Measurements from ENCODE around the gene IFITM2. TPM values are rescaled to one million over a fixed set of nuclear protein-coding genes. Genes with fewer than 3 reads are reported as not detected.
A peak's percentile ranks its signal among the peaks of the same experiment; 100 is the strongest.
"Not testable (repeated sequence)": the region's sequence is repeated elsewhere in the genome, so short reads cannot be mapped to it uniquely, and the experiment has no call there.

IFITM2 gene
- total RNA-seq, 1 experiment from 2014 or later = 18.5 TPM

GRCh38 chr11:304061-304506 lies 3.5 kb upstream of the IFITM2 start:
- H3K4me1 ChIP-seq (ENCODE audit: low read length) = peaks cover 3% of the 10 kb centered on the region; the same call in 1 of the 2 replicates
- H3K9me2 ChIP-seq (replicated peaks; ENCODE audit: insufficient read depth, low read length) = no peaks in the 10 kb centered on the region
- no peaks in the 10 kb centered on the region for H3K9me3 ChIP-seq (ENCODE audit: low read length)
- no peak overlapping the region for H3K27ac ChIP-seq (ENCODE audit: low read length)
- no peaks in the 10 kb centered on the region for H3K36me3 ChIP-seq (ENCODE audit: insufficient read depth, low read length)
- H3K4me3 ChIP-seq (ENCODE audit: low read length) = no peak overlapping the region
- no peak overlapping the region for H3K4me2 ChIP-seq (ENCODE audit: low read depth, low read length, poor library complexity, severe bottlenecking)
- H3K27me3 ChIP-seq (ENCODE audit: low read length) = no peaks in the 10 kb centered on the region
- no peaks in the 10 kb centered on the region for H4K20me1 ChIP-seq (ENCODE audit: insufficient read depth, low read depth, low read length)
- DNase-seq = no peak
- no peak overlapping the region for H2AFZ ChIP-seq (ENCODE audit: low read length)
- H3K79me2 ChIP-seq (ENCODE audit: low read length) = no peaks in the 10 kb centered on the region
- H3K9ac ChIP-seq (ENCODE audit: low read length) = no peak overlapping the region

- H3K79me2 ChIP-seq (ENCODE audit: low read length) = no peaks in the 10 kb centered on the region
- H3K4me1 ChIP-seq (ENCODE audit: low read length) = peaks cover 3% of the 10 kb centered on the region; the same call in 1 of the 2 replicates
- no peak overlapping the region for H3K27ac ChIP-seq (ENCODE audit: low read length)
- no peak overlapping the region for H3K9ac ChIP-seq (ENCODE audit: low read length)
- peak; percentile 71 for DNase-seq
- no peaks in the 10 kb centered on the region for H3K9me3 ChIP-seq (ENCODE audit: low read length)
- H3K27me3 ChIP-seq (ENCODE audit: low read length) = no peaks in the 10 kb centered on the region
- no peak overlapping the region for H3K4me3 ChIP-seq (ENCODE audit: low read length)
- no peaks in the 10 kb centered on the region for H3K9me2 ChIP-seq (replicated peaks; ENCODE audit: insufficient read depth, low read length)
- no peak overlapping the region for H2AFZ ChIP-seq (ENCODE audit: low read length)
- no peak overlapping the region for H3K4me2 ChIP-seq (ENCODE audit: low read depth, low read length, poor library complexity, severe bottlenecking)
- no peaks in the 10 kb centered on the region for H4K20me1 ChIP-seq (ENCODE audit: insufficient read depth, low read depth, low read length)
- no peaks in the 10 kb centered on the region for H3K36me3 ChIP-seq (ENCODE audit: insufficient read depth, low read length)
Measured at GRCh38 chr11:304915-305843, 2.4 kb upstream of the IFITM2 start.

- DNase-seq = no peak
- H2AFZ ChIP-seq (ENCODE audit: low read length) = no peak overlapping the region
- H3K27ac ChIP-seq (ENCODE audit: low read length) = no peak overlapping the region
Measured at GRCh38 chr11:305844-306211, 1.8 kb upstream of the IFITM2 start.

GRCh38 chr11:306645-307371 lies 808 bp upstream of the IFITM2 start:
- H4K20me1 ChIP-seq (ENCODE audit: insufficient read depth, low read depth, low read length) = no peaks in the 10 kb centered on the region
- no peaks in the 10 kb centered on the region for H3K9me2 ChIP-seq (replicated peaks; ENCODE audit: insufficient read depth, low read length)
- no peaks in the 10 kb centered on the region for H3K9me3 ChIP-seq (ENCODE audit: low read length)
- no peaks in the 10 kb centered on the region for H3K27me3 ChIP-seq (ENCODE audit: low read length)
- H3K27ac ChIP-seq (ENCODE audit: low read length) = no peak overlapping the region
- DNase-seq = no peak
- H3K79me2 ChIP-seq (ENCODE audit: low read length) = no peaks in the 10 kb centered on the region
- H3K9ac ChIP-seq (ENCODE audit: low read length) = no peak overlapping the region
- no peak overlapping the region for H2AFZ ChIP-seq (ENCODE audit: low read length)
- H3K4me2 ChIP-seq (ENCODE audit: low read depth, low read length, poor library complexity, severe bottlenecking) = no peak overlapping the region
- H3K4me1 ChIP-seq (ENCODE audit: low read length) = peaks cover 3% of the 10 kb centered on the region; the same call in 1 of the 2 replicates
- H3K4me3 ChIP-seq (ENCODE audit: low read length) = no peak overlapping the region
- H3K36me3 ChIP-seq (ENCODE audit: insufficient read depth, low read length) = no peaks in the 10 kb centered on the region

More at GRCh38 chr11:305844-306211, 1.8 kb upstream of the IFITM2 start:
- H3K9ac ChIP-seq (ENCODE audit: low read length) = no peak overlapping the region
- H3K4me2 ChIP-seq (ENCODE audit: low read depth, low read length, poor library complexity, severe bottlenecking) = no peak overlapping the region
- H3K36me3 ChIP-seq (ENCODE audit: insufficient read depth, low read length) = no peaks in the 10 kb centered on the region
- no peaks in the 10 kb centered on the region for H3K9me2 ChIP-seq (replicated peaks; ENCODE audit: insufficient read depth, low read length)
- H3K27me3 ChIP-seq (ENCODE audit: low read length) = no peaks in the 10 kb centered on the region
- H4K20me1 ChIP-seq (ENCODE audit: insufficient read depth, low read depth, low read length) = no peaks in the 10 kb centered on the region
- H3K9me3 ChIP-seq (ENCODE audit: low read length) = no peaks in the 10 kb centered on the region
- no peak overlapping the region for H3K4me3 ChIP-seq (ENCODE audit: low read length)
- H3K4me1 ChIP-seq (ENCODE audit: low read length) = peaks cover 3% of the 10 kb centered on the region; the same call in 1 of the 2 replicates
- no peaks in the 10 kb centered on the region for H3K79me2 ChIP-seq (ENCODE audit: low read length)

GRCh38 chr11:308740-309665 lies 1.4 kb downstream of the IFITM2 start:
- Histone ChIP-seq H3K9ac (ENCODE audit: low read length) (peak overlapping the region; percentile 66; the same call in 1 of the 2 replicates), H3K4me3 (ENCODE audit: low read length) (peak overlapping the region; percentile 60; the same call in 1 of the 2 replicates), H3K4me1 (ENCODE audit: low read length) (peaks cover 18% of the 10 kb centered on the region), H3K4me2 (ENCODE audit: low read depth, low read length, poor library complexity, severe bottlenecking) (peak overlapping the region; percentile 60)
- H3K27me3 ChIP-seq (ENCODE audit: low read length); H3K27ac ChIP-seq (ENCODE audit: low read length); H4K20me1 ChIP-seq (ENCODE audit: insufficient read depth, low read depth, low read length); DNase-seq; H3K9me3 ChIP-seq (ENCODE audit: low read length); H2AFZ ChIP-seq (ENCODE audit: low read length); H3K9me2 ChIP-seq (replicated peaks; ENCODE audit: insufficient read depth, low read length); H3K79me2 ChIP-seq (ENCODE audit: low read length); H3K36me3 ChIP-seq (ENCODE audit: insufficient read depth, low read length): not testable (repeated sequence)

- peaks cover 22% of the 10 kb centered on the region for H3K4me1 ChIP-seq (ENCODE audit: low read length)
- not testable (repeated sequence) for H3K4me2 ChIP-seq (ENCODE audit: low read depth, low read length, poor library complexity, severe bottlenecking); H3K9ac ChIP-seq (ENCODE audit: low read length)
Measured at GRCh38 chr11:309979-310572, 2.5 kb downstream of the IFITM2 start.

GRCh38 chr11:311013-311748 lies 3.6 kb downstream of the IFITM2 start:
- not testable (repeated sequence) for H3K27ac ChIP-seq (ENCODE audit: low read length); H3K4me3 ChIP-seq (ENCODE audit: low read length); H4K20me1 ChIP-seq (ENCODE audit: insufficient read depth, low read depth, low read length); H3K9ac ChIP-seq (ENCODE audit: low read length); H3K4me2 ChIP-seq (ENCODE audit: low read depth, low read length, poor library complexity, severe bottlenecking); H3K27me3 ChIP-seq (ENCODE audit: low read length); H3K36me3 ChIP-seq (ENCODE audit: insufficient read depth, low read length); H3K9me2 ChIP-seq (replicated peaks; ENCODE audit: insufficient read depth, low read length); H3K9me3 ChIP-seq (ENCODE audit: low read length); H3K79me2 ChIP-seq (ENCODE audit: low read length); DNase-seq; H2AFZ ChIP-seq (ENCODE audit: low read length)
- H3K4me1 ChIP-seq (ENCODE audit: low read length) = peaks cover 29% of the 10 kb centered on the region

More at GRCh38 chr11:309979-310572, 2.5 kb downstream of the IFITM2 start:
- not testable (repeated sequence) for H3K4me3 ChIP-seq (ENCODE audit: low read length); H3K9me3 ChIP-seq (ENCODE audit: low read length); H3K27ac ChIP-seq (ENCODE audit: low read length); H3K36me3 ChIP-seq (ENCODE audit: insufficient read depth, low read length); H2AFZ ChIP-seq (ENCODE audit: low read length); H3K9me2 ChIP-seq (replicated peaks; ENCODE audit: insufficient read depth, low read length); H4K20me1 ChIP-seq (ENCODE audit: insufficient read depth, low read depth, low read length); H3K27me3 ChIP-seq (ENCODE audit: low read length); DNase-seq; H3K79me2 ChIP-seq (ENCODE audit: low read length)
